ENCODE data around the gene SPATS2.

Gene SPATS2

DNA sequence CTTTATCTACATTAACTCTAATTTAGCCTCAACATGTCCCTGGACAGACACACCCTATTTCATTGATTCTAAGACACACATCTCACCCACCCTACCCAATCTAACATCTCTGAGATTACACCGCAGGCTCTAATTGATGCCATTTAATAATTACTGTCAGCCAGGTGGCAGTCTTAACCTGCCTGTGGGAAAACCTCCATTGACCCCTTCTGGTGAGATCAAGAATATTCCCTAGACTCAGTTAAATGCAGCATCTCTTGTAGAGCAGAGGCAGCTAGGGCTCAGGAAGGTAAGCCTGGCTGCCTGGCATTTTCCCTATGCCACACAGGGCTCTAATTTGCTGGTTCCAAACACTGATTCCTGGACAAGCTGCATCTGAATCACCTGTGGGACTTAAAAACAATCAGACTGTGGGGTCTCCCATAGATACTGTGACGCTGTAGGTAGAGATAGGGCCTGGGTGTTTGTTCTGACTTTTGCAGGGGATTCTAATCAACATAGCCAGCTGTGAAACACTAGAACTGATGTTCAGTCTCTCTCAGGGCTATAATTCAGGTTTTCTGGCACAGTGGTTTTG is 186.3 kb downstream of the SPATS2 start:
- TF ChIP-seq, protein P1, sequence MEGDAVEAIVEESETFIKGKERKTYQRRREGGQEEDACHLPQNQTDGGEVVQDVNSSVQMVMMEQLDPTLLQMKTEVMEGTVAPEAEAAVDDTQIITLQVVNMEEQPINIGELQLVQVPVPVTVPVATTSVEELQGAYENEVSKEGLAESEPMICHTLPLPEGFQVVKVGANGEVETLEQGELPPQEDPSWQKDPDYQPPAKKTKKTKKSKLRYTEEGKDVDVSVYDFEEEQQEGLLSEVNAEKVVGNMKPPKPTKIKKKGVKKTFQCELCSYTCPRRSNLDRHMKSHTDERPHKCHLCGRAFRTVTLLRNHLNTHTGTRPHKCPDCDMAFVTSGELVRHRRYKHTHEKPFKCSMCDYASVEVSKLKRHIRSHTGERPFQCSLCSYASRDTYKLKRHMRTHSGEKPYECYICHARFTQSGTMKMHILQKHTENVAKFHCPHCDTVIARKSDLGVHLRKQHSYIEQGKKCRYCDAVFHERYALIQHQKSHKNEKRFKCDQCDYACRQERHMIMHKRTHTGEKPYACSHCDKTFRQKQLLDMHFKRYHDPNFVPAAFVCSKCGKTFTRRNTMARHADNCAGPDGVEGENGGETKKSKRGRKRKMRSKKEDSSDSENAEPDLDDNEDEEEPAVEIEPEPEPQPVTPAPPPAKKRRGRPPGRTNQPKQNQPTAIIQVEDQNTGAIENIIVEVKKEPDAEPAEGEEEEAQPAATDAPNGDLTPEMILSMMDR (IDR thresholded peaks at IDR 0.05) = peak; percentile 94
- no peak for TF ChIP-seq ZFX (IDR thresholded peaks at IDR 0.05; ENCODE audit: borderline replicate concordance)
- H3K27ac ChIP-seq = no peak overlapping the region

DNA sequence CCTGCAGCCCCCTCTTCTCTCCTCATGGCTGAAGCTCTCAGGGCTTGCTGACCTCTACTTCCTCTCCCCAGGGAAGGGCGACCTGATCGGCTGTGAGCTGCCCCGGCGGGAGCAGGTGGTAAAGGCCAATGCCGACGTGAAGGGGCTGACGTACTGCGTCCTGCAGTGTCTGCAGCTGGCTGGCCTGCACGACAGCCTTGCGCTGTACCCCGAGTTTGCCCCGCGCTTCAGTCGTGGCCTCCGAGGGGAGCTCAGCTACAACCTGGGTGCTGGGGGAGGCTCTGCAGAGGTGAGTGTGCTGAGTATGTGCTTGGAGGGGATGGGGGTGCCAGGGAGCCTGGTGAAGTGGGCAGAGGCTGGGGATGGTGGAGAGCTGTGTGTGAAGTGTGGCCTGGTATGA is 187.0 kb downstream of the SPATS2 start:
- TF ChIP-seq, protein P1 (IDR thresholded peaks at IDR 0.05) = no peak
- no peak for TF ChIP-seq ZFX (IDR thresholded peaks at IDR 0.05; ENCODE audit: borderline replicate concordance)

DNA sequence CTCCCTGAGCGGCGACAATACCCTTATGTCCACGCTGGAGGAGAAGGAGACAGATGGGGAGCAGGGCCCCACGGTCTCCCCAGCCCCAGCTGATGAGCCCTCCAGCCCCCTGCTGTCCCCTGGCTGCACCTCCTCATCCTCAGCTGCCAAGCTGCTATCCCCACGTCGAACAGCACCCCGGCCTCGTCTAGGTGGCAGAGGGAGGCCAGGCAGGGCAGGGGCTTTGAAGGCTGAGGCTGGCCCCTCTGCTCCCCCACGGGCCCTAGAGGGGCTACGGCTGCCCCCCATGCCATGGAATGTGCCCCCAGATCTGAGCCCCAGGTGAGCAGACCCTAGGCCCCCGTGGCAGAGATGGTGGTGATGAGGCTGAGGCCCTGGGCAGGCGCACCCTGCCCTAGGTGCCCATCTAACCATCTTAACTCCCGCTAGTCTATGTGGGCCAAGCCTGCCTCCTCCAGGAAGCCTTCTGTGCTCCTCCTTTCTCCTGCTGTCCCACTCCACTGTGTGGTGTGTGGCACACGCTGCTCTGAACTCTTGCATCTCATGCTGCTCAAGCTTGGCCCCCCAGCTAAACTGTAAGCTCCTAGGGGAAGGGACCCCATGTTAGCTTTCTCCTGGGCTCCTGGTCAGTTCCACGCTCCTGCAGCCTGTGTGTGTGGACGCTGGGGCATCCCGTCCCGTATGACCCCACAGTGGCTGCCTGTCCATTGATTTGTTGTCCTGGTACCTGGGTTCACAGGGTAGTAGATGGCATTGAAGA is 188.5 kb downstream of the SPATS2 start:
- TF ChIP-seq, protein P1 (IDR thresholded peaks at IDR 0.05) = no peak
- TF ChIP-seq ZFX (IDR thresholded peaks at IDR 0.05; ENCODE audit: borderline replicate concordance) = no peak

More for the DNA sequence above, 187.0 kb downstream of the SPATS2 start:
- no peak overlapping the region for H3K27ac ChIP-seq

DNA sequence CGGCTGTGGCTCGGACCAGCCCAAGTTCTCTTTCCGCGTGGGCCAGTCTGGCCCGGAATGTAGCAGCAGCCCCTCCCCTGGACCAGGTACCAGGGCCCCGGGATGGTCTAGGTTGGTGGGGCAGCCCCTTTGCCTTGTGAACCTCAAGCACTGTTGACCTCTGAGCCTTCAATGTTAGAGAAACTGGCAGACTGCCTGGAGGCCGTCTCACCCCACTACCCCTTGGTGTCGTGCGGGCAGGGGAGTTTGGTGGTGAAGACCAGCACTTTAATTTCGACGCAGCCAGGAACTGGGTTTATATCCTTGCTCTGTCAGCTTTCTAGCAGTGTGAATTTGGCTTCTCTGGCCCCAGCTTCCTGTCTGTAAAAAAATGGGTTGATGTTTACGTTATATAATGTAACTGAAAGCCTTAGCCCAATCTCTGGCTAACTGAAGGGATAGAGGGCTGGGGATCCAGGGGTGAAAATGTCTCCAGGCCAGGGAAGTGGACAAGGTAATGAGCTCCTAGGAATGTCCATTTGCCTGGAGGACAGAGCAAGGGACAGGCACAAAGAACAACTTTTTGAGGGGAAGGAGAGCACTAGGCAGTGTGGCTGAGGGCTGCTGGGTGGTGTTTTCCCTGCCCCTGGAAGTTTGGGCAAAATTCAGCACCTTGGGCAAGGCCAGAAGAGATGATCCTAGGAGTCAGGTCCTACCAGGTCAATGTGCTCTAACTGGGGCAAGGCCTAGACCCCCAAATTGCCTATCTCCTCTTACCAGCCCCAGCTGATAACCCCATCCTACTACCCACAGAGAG is 189.3 kb downstream of the SPATS2 start:
- H3K27ac ChIP-seq = no peak overlapping the region

More for the DNA sequence above, 188.5 kb downstream of the SPATS2 start:
- no peak overlapping the region for H3K27ac ChIP-seq

DNA sequence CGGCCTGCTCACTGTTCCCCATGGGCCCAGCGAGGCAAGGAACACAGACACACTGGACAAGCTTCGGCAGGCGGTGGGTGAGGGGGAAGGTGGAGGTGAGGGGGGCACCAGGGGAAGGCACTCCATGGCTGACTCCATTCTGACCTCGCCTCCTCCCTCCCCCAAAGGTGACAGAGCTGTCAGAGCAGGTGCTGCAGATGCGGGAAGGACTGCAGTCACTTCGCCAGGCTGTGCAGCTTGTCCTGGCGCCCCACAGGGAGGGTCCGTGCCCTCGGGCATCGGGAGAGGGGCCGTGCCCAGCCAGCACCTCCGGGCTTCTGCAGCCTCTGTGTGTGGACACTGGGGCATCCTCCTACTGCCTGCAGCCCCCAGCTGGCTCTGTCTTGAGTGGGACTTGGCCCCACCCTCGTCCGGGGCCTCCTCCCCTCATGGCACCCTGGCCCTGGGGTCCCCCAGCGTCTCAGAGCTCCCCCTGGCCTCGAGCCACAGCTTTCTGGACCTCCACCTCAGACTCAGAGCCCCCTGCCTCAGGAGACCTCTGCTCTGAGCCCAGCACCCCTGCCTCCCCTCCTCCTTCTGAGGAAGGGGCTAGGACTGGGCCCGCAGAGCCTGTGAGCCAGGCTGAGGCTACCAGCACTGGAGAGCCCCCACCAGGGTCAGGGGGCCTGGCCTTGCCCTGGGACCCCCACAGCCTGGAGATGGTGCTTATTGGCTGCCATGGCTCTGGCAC is 190.1 kb downstream of the SPATS2 start:
- TF ChIP-seq ZFX (IDR thresholded peaks at IDR 0.05; ENCODE audit: borderline replicate concordance) = no peak
- TF ChIP-seq, protein P1 (IDR thresholded peaks at IDR 0.05) = no peak
- H3K27ac ChIP-seq = no peak overlapping the region

More for the DNA sequence above, 189.3 kb downstream of the SPATS2 start:
- no peak for TF ChIP-seq ZFX (IDR thresholded peaks at IDR 0.05; ENCODE audit: borderline replicate concordance)
- TF ChIP-seq, protein P1 (IDR thresholded peaks at IDR 0.05) = no peak

DNA sequence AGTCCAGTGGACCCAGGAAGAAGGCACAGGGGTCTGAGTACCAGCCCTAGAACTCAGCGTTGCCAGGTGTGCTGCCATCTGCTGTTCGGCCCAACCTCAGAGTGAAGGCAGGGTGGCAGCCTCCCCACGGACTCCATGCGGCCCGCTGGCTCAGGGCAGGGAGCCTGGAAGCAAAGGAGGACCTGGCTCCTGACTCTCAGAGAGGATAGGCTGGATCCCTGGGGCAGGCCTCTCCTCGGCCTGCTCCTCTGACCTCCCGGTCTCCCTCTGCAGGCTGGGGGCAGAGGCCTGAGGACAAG is 190.6 kb downstream of the SPATS2 start:
- no peak for TF ChIP-seq ZFX (IDR thresholded peaks at IDR 0.05; ENCODE audit: borderline replicate concordance)
- TF ChIP-seq, protein P1 (IDR thresholded peaks at IDR 0.05) = peak; percentile 35
- H3K27ac ChIP-seq = no peak overlapping the region
